ACHN (cell line): ENCODE results near the gene TSPAN8.
A peak's percentile ranks its signal among the peaks of the same experiment; 100 is the strongest.
"Not testable (repeated sequence)": the region's sequence is repeated elsewhere in the genome, so short reads cannot be mapped to it uniquely, and the experiment has no call there.

Experiments used
- DNase-seq: peaks from one replicate; pipeline ENCODE4 v3.0.0-alpha.2; 2015
- in situ Hi-C: cut with HindIII; loops from 2 replicates; pipeline ENCODE4 v1.10.0; 2017; ENCODE audit warnings: low sequenced_read_pairs, low pct_ligation_motif_present, low pct_unique_long_range_greater_than_20kb

Gene TSPAN8

DNA sequence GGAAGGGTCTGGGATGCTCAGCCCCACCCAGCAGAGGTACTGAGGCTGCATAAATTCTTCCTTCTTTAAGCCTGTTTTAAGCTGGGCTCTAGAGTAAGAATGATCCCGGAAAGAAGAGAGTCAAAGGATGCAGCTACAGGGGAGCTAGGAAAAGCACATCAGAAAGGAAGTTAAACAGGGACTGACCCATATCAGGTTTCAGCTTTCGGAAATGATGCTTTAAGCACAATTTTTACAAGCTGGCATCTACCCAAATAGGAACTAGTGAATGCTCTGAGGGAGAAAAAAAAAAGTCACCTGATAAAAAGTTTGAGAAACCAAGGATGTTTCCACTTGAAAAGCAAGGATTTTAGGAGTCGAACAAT lies 22.0 kb downstream of the TSPAN8 start:
- no peak for DNase-seq
- in situ Hi-C loops: no loop called here

DNA sequence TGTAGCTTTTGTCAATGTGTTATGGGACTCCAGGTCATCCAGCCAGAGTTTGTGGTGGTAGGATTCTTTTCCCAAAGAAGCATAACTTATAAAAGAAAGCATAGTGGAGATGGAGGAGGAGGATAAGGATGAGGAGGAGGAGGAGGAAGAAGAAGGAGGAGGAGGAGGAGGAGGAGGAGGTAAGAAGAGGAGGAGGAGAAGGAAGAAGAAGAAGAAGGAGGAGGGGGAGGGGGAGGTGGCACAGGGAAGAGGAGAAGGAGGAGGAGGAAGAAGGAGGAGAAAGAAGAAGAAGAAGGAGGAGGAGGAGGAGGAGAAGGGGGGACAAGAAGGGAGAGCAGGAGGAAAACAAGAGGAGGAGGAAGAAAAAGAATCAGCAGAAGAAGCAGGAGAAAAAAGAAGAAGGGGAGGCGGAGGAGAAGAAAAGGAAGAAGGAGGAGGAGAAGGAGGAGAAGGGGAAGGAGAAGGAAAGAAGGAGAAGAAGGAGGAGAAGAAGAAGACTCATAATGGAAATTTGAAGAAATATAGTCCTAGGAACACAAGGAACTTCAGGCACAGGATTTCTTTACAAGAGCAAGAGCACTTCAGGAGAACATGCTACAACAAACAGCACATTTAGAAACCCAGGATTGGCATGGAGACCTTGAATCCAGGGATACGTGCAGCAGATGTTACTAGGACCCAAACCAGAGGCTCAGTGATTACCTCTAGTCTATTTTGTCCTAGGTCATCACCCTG lies 22.6 kb downstream of the TSPAN8 start:
- no peak for DNase-seq
- in situ Hi-C loops: no loop called here

DNA sequence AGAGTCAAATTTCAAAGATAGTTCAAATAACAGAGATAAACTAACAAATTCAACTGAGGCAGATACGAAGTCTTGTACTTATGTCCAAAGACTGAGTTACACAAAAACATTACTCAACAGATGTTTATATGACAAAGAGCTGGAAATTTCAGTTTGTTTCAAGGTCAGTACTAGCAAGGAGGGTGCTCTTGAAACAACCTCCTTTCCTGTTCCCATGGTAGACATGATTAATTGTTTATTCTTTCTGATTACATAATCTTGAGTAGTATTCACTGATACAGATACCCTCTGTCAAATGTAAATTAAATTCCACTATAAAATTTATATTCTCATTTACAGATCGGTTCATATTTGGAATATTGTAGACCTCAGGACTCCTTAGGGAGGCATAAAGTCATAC lies 23.4 kb downstream of the TSPAN8 start:
- no peak for DNase-seq
- in situ Hi-C loops: no loop called here

DNA sequence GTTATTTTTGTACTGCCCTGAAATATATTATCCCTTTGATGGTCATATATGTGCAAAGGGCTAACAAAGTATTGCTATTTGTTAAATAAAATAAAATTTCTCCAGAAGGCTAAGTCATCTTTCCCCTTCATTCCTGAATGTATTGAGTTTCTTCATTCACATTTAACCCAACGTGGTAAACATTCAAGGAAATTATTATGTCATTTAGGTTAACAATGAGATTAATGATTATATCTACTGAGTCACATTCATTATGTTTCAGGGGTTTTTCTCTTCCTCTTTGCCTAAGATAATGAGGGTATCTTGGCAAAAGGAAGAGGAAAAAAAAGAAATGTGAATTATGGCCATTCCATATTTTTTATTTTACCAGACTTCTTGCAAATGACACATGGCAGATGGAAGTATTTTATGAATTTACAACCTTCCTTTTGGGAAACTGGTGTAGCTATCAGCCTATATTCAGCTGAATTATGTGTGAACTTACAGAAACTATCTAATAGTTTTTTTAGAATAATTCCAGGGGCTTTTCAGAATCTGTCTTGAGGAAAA lies 27.2 kb downstream of the TSPAN8 start:
- no peak for DNase-seq
- in situ Hi-C loops: no loop called here

DNA sequence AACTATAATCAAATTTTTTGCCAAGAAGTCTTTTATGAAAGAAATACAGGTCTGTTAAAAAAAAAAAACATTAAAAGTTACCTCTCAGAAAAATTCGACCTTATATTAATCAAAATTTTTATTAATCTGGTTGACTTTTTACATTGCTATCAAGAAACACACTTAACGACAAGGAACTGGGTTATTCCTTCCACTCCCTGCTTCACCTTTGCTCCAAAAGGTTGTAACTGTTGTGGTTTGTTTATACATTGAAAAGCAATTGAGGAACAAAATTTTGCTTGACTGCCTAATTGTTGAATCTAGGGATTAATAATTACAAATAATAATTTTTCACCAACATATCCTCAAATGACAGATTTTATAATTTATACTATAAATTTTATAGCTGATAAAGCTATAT lies 28.4 kb downstream of the TSPAN8 start:
- in situ Hi-C loops: no loop called here
- DNase-seq: no peak

DNA sequence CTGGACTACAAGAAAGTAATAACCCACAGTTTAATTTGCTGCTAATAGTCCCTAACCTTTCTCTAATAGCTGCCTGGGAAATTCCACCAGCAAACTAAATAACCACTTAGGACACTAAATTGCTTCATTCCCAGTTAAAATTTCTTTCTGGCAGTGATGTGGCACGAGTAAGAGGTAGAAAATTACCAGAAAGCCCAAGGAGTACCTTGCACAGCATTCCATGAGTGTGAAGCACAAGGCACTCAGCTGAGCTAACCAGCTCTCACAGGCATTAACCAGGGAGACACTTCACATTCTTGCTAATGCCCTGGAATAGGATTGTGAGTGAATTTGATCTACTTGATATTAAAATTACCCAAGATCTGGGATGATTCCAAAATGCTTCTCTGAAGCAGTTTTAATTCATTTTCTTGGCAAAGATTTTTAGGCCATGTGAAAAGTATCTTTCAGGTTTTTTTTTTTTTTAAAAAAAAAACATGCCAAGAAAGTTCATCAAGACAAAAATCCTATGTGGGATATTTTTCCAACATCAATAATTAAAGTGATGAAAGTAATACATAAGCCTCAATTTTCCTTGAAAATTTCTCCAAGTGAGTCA lies 29.5 kb downstream of the TSPAN8 start:
- peak; percentile 53 for DNase-seq
- in situ Hi-C loops: no loop called here

DNA sequence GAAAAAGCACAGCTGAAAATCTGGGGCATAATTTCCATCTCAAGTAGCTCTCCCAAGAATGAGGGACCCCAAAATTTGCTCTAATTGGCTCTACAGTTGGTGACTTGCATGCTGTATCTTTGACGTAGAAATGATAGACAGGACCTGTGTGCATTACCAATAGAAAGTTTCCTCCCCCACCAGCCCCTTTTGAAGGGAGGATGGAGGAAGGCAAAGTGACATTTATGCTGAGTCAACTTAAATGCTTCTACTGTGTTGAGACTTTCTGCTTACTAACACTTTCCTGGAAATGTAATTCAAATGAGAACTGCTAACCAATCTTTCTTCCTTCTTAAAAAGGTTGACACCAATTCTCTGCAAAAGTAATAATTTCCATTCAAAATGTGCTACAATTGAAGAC lies 31.9 kb downstream of the TSPAN8 start:
- no peak for DNase-seq
- in situ Hi-C loops: no loop called here

DNA sequence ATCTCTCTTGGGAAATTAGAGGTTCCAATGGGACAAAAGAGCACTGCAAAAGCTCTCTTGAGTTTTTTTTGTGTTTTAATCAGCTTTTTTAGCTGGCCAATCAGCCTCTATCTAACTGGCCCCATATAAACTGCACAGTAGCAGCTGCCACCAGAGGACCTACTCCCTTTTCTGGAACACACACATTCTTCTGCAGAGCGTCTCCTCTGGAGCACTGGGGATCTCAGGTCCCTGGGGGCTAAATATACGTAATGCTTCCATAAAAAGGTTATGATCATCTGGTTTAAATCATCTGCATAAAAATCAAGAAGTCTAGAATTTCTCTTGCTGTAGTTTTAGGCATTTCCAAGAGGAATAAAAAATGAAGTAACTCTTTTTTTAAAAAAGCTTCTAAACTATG lies 32.3 kb downstream of the TSPAN8 start:
- in situ Hi-C loops: no loop called here
- no peak for DNase-seq

DNA sequence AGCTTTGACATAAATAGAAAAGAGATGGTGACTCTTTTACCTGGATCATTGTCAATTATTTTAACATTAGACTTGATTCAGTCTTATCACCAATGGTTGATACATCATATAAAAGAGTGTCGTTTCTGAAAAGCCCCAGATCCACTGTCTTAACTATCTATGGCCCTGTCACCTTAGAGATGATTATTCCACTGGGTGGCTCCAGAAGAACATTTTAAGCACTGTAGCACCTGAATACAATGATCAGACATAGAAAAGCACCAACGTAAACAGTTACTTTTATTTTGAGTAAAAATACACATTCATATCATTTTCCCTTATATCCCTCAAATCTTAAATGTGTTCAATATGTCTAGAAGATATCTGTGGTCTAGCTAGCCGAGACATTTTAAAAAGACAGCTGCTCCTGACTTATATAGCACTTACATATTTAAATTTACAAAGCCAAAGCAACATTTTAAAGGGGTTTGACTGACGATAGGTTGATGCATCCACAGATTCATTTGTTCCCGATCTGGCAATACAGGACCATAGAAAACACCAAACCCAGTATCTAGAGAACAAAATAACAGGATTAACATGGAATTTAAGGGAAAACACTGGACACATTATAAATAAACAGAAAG lies 32.9 kb downstream of the TSPAN8 start:
- in situ Hi-C loops: no loop called here
- DNase-seq: no peak

DNA sequence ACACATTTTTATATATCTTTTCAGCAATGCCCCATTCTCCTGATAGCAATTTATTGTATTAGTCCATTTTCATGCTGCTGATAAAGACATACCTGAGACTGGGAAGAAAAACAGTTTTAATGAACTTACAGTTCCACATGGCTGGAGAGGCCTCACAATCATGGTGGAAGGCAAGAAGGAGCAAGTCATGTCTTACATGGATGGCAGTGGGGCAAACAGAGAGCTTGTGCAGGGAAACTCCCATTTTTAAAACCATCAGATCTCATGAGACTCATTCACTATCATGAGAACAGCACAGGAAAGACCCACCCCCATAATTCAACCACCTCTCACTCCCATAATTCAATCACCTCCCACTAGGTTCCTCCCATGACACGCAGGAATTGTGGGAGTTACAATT lies 44.7 kb downstream of the TSPAN8 start:
- in situ Hi-C loops, DNase-seq: not testable (repeated sequence)

DNA sequence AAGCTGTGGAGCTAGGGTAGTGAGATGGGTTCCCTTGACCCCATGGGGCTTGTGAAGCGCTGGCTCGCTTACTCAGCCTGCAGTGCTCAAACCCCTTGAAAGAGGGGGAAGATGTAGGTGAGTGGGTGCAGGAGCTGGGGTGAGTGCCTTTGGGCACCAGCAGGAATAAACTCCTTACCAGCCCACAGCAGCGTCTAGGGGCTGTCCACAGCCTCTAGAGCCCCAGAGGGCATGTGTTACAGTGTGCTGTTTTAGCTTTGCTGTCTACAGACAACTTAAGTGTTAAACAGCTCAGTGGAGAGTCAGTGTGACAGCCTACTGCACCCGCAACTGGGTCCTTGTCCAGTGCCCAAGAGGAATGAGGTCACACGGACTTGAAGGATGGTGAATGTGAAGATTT lies 48.0 kb downstream of the TSPAN8 start:
- in situ Hi-C loops: no loop called here

DNA sequence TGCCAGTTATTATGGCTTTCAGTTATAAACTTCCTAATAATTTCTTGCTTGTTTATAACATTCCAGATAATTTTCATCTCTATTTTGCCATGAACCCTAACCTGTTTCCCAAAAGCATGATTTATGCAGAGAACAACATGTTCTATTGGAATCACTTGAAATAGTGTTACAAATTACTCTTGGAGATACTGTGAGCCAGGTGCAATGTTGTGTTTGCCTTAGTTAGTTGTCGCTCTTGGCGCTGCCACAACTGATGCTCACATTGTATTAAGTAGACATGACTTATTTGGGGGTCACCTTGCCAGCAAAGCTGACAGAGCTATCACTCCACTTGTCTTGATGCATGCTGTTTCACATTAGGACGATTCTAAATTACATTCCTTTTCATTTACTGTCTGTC lies 49.4 kb downstream of the TSPAN8 start:
- DNase-seq: no peak
- in situ Hi-C loops: no loop called here

More for the DNA sequence above, 48.0 kb downstream of the TSPAN8 start:
- DNase-seq: no peak

DNA sequence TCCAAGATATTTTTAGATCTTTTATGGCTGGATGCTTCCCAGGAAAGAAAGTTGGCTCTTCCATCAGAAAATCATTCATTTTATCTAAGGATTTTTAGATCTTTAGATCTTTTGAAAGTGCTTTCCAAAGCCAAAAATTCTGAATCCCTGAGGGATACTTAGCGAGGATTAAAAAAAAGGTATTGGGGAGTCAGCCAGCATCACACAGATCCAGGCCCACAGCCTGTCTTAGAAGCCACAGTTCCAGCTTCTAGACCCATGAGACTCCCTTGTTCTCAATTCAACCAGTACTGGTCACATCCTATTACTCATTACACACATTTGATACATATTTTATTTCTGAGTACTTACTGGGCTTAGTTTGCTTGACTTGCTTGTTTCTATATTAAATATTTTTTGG lies 49.9 kb downstream of the TSPAN8 start:
- in situ Hi-C loops: no loop called here
- DNase-seq: no peak

DNA sequence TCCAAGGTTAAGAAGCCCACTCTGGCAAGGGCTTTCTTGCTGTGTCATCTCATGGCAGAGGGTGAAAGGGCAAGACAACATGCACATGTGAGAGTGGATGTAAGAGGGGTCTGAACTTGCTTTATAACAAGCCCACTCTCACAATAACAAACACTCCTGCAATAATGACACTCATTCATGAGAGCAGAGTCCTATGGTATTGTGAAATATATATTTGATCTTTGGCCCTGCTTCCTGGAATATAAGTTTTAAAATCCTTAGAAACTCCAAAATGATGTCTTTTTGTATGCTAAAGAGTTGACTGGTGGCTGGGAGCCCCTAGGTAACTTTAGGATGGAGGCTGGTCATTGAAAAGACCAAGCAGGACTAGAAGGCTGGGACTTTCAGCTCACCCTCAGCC lies 51.8 kb downstream of the TSPAN8 start:
- in situ Hi-C loops: no loop called here

DNA sequence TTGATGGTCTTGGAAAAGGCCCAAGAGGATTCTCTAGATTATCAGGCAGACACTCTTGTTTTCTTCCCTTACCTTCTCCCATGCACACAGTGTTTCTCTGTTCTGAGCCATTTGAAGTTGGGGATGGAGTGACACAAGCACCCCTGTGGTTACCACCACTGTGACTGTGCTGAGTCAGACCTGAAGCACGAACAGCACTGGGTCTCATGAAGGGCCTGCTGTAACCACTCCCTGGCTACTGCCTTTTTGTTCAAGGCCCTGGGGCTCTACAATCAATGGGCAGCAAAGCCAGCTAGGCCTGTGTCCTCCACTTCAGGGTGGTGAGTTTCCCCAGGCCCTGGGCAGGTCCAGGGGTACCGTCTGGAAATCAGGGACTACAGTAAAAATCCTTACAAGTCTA lies 65.5 kb downstream of the TSPAN8 start:
- in situ Hi-C loops: no loop called here
- DNase-seq: no peak

More for the DNA sequence above, 51.8 kb downstream of the TSPAN8 start:
- no peak for DNase-seq

DNA sequence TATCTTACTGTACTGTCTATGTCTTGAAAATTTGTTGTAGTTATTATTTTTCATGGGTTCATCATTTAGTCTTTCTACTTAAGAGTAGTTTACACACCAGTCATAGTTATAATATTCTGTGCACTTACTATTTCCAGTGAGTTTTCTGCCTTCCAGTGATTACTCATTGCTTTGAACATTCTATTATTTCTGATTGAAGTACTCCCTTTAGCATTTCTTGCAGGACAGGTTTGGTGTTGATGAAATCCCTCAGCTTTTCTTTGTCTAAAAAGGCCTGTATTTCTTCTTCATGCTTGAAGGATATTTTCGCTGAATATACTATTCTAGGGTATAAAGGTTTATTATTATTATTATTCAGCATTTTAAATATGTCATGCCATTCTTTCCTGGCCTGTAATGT lies 66.8 kb downstream of the TSPAN8 start:
- no peak for DNase-seq
- in situ Hi-C loops: no loop called here

DNA sequence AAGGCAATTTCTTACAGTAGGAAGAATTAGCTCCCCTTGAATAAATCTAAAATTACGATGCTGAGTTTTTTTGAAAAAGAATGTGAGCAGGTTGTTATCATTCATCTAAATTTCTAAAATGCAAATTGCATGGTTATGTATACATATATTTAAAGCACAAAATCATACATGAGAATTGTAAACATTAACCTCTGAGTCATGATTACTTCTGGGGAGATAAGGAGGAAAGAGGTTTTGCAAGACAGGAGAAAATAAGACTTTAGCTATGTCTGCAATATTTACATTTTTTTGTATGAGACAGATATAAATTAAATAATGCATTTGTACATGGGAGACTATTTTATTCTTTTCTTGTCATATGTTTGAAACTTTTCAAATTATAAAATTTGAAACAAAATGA lies 72.2 kb downstream of the TSPAN8 start:
- in situ Hi-C loops: no loop called here
- no peak for DNase-seq

DNA sequence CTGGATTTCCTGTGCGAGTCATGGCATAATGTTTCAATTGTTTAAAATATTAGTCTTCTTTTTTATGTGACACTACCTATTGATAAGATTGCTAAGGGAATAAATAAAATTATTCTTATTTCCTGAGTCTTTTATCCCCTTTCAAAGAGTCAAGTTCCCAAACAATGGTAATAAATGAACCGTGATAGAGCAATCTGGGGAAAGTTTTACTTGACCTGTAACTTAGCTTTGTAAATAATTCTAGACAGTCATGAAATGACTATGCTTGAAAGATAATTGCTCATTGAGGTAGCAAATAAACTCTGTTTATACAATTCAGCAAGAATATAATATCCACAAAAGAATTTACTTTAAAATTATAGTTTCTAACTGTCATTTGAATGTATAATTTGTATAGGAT lies 82.1 kb downstream of the TSPAN8 start:
- DNase-seq: no peak
- in situ Hi-C loops: no loop called here
